Vagina (tissue), 2 donors: Measurements from ENCODE around the gene MECP2.

ENCODE experiments used
- CTCF ChIP-seq, 3 experiments: fragments of 450-650 bp in 2 of 3; fragments of 200-600 bp in 1 of 3; sonication (generic) in 1 of 3; IDR thresholded peaks; one replicate each; pipeline ENCODE4 v1.5.1; 2017 to 2019; ENCODE audit warnings: antibody characterized with exemption in 3 of 3, mild to moderate bottlenecking in 2 of 3, moderate library complexity in 2 of 3
- POLR2A ChIP-seq, 2 donors: fragments of 450-650 bp; IDR thresholded peaks; one replicate each; pipeline ENCODE4 v1.6.1; 2017; ENCODE audit warnings: antibody characterized with exemption in 2 of 2, mild to moderate bottlenecking in 2 of 2, moderate library complexity in 2 of 2

- TF ChIP-seq CTCF (IDR thresholded peaks at IDR 0.05) (no peak), POLR2A (IDR thresholded peaks at IDR 0.05) (no peak)
Observed at GRCh38 chrX:154140206-154140605, 42.7 kb upstream of the MECP2 start.
